Common myeloid progenitor, CD34-positive (primary cell): ENCODE measurements around the gene NUAK2.

ENCODE experiments used
- CTCF ChIA-PET: fragments of 350-600 bp; sonication (Branson Sonifier 250); formaldehyde crosslinking; loops from one replicate; lab custom pipeline; 2021; ENCODE audit warnings: antibody characterized with exemption; lab: Charles Lee
- POLR2A ChIA-PET: fragments of 350-600 bp; sonication (Branson Sonifier 250); formaldehyde crosslinking; loops from one replicate; lab custom pipeline; 2021; ENCODE audit warnings: antibody characterized with exemption; lab: Charles Lee
- DNase-seq, 3 donors: peaks; one replicate each; pipeline versions ENCODE4 v3.0.0 to v3.0.0-alpha.2; 2013
- H3K27ac ChIP-seq, 2 experiments: 1 replicate in 1 of 2; 2 replicates in 1 of 2; pipeline ENCODE4 v1.7.0; 2013; ENCODE audit warnings: inconsistent platforms in 2 of 2, low read length in 2 of 2, mild to moderate bottlenecking in 2 of 2, low read depth in 1 of 2, moderate library complexity in 1 of 2; ENCODE audit not compliant: severe bottlenecking in 2 of 2, insufficient read depth in 1 of 2, poor library complexity in 1 of 2
- H3K27me3 ChIP-seq, 5 experiments: replicated peaks in 2 of 5; 1 replicate in 3 of 5; 2 replicates in 2 of 5; pipeline versions ENCODE4 v1.6.1 to v1.7.0; 2013; ENCODE audit warnings: low read length in 4 of 5, mild to moderate bottlenecking in 2 of 5, moderate library complexity in 2 of 5, inconsistent platforms in 1 of 5; ENCODE audit not compliant: insufficient read depth in 5 of 5, control insufficient read depth in 4 of 5
- H3K36me3 ChIP-seq, 4 experiments: 1 replicate in 2 of 4; 2 replicates in 2 of 4; pipeline versions ENCODE4 v1.6.1 to v1.7.0; 2013; ENCODE audit warnings: low read length in 3 of 4, control low read depth in 1 of 4, mild to moderate bottlenecking in 1 of 4; ENCODE audit not compliant: control insufficient read depth in 4 of 4, insufficient read depth in 4 of 4
- H3K4me1 ChIP-seq, 4 experiments: 1 replicate in 3 of 4; 2 replicates in 1 of 4; pipeline versions ENCODE4 v1.6.1 to v1.7.1; 2013; ENCODE audit warnings: low read length in 3 of 4, mild to moderate bottlenecking in 3 of 4, control low read depth in 1 of 4, inconsistent platforms in 1 of 4, moderate library complexity in 1 of 4; ENCODE audit not compliant: control insufficient read depth in 4 of 4, insufficient read depth in 4 of 4; ENCODE audit errors: control extremely low read depth in 1 of 4
- H3K4me3 ChIP-seq, 7 experiments: 1 replicate in 4 of 7; 2 replicates in 3 of 7; pipeline versions ENCODE4 v1.5.1 to v1.7.0; 2013; ENCODE audit warnings: mild to moderate bottlenecking in 7 of 7, low read length in 6 of 7, moderate library complexity in 6 of 7, inconsistent platforms in 2 of 7, low read depth in 2 of 7, control low read depth in 1 of 7; ENCODE audit not compliant: insufficient read depth in 4 of 7, control insufficient read depth in 1 of 7; ENCODE audit errors: extremely low read depth in 1 of 7
- H3K9me3 ChIP-seq, 5 experiments: 1 replicate in 4 of 5; 2 replicates in 1 of 5; pipeline versions ENCODE4 v1.6.1 to v1.7.1; 2013; ENCODE audit warnings: low read length in 4 of 5, mild to moderate bottlenecking in 2 of 5, inconsistent platforms in 1 of 5, low read depth in 1 of 5, moderate library complexity in 1 of 5; ENCODE audit not compliant: control insufficient read depth in 4 of 5, insufficient read depth in 2 of 5; ENCODE audit errors: control extremely low read depth in 1 of 5
- WGBS: methylation state at CpG from one replicate; pipeline ENCODE4 v1.1.5; 2013; ENCODE audit not compliant: insufficient coverage; 5-methylcytosine and 5-hydroxymethylcytosine counted together

Gene NUAK2

DNA sequence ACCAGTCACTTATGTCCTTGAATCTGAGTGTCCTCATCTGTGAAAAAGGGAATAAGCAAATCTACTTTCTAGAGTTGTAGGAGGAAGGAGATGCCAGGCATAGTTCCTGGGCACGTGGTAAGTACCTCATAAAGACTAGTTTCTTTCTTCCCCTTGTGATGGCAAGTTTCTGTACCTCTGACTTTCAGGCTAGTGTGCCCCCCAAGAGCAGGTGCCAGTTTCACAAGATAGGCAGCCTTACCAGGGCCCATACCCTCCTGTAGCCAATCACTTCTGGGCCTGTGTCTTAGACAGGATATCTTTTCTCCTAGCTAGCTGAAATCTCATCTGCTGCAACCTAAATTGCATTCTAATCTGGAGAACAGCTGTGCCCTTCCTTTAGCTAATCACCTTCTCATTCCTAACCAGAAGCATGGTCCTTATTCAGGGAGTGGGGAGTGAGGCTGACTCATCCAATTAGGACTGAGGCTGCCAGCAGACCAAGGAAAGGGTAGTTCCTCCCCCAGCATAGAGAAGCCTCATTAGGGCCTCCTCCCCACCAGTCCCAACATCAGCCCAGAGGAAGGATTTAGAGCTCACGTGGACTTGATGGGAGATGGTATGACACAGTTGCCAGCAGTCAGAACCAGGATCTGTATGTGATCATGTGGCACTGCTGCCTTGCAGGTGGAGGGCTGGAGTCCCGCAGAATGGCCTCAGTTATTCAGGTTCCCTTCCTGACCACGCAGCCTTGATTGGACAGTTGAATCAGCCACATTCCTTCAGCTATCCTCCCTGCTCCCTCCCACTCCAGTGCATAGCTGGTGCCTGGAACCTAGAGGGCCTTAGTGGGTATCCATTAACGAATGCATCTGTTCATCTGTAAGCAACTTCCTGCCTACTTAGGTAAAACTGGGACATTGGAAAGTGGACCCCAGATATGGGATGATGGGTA lies 27.3 kb upstream of the NUAK2 start:
- POLR2A ChIA-PET = interaction anchor here (0.8 kb wide), 1 partner anchor 9 kb away, joined by 3 read pairs; no protein-coding TSS in a partner anchor
- DNase-seq = no peak
- no peak overlapping the region for H3K4me3 ChIP-seq
- CTCF ChIA-PET = interaction anchor here (0.6 to 4.0 kb wide), 12 partner anchors 9 to 175 kb away, joined by 3 to 33 read pairs (median 6); no protein-coding TSS in a partner anchor
- H3K27ac ChIP-seq = no peak overlapping the region
- peaks cover 0 to 11% (median 4%) of the 10 kb centered on the region in 4 experiments for H3K4me1 ChIP-seq
- 64% methylated on average over 4 of the region's 5 CpGs for WGBS
- no peaks in the 10 kb centered on the region for H3K9me3 ChIP-seq
- peaks cover 0 to 28% (median 18%) of the 10 kb centered on the region in 5 experiments for H3K27me3 ChIP-seq
- H3K36me3 ChIP-seq = no peaks in the 10 kb centered on the region

DNA sequence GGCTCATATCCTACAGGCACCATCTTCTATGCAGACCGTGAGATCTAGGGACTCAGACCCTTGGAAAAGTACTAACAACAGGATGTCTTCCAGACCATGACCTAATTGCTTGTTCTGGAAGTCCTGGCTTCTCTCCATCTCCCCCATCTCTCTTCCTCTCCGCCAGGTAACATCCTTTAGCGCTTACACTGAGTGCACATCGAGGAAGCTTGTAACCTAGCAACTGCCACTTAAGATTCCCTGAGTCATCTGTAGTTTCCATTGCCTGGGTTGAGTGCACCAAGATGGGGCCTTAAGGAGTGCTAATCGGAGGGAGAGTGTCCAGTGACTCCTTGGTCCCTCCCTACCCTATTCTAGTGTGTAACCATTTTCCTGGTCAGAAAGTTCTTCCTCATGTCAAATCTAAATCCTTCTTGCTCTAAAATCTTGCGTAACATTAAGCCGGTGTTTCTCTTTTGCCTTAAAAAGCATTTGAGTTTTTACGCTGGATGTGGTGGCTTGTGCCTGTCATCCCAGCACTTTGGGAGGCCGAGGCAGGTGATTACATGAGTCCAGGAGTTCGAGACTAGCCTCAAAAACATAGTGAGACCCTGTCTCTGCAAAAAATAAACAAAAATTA lies 25.5 kb upstream of the NUAK2 start:
- DNase-seq = peak in 2 of 3 donors; percentile 33 to 44
- Histone ChIP-seq H3K27me3 (peaks cover 0 to 46% (median 35%) of the 10 kb centered on the region in 5 experiments), H3K4me1 (peaks cover 0 to 22% (median 16%) of the 10 kb centered on the region in 4 experiments), H3K4me3 (no peak overlapping the region), H3K36me3 (no peaks in the 10 kb centered on the region), H3K27ac (no peak overlapping the region), H3K9me3 (no peaks in the 10 kb centered on the region)
- ChIA-PET CTCF (interaction anchor here (0.6 to 2.1 kb wide), 3 partner anchors 10 to 74 kb away, joined by 3 to 13 read pairs (median 4); no protein-coding TSS in a partner anchor), POLR2A (no interaction called here)
- WGBS = 45% methylated on average over 4 of the region's 10 CpGs

DNA sequence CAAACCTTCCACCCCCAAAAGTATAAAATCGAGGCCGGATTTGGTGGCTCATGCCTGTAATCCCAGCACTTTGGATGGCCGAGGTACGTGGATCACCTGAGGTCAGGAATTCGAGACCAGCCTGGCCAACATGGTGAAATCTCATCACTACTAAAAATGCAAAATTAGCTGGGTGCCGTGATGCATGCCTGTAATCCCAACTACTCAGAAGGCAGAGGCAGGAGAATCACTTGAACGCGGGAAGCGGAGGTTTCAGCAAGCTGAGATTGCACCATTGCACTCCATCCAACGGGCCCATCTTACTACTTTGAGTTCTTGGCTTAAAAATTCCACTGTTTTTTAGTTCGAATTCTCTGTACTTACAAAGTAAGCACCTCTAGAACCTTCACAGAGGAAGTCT lies 24.2 kb upstream of the NUAK2 start:
- CTCF ChIA-PET = interaction anchor here (0.8 to 2.1 kb wide), 4 partner anchors 9 to 73 kb away, joined by 3 to 13 read pairs (median 4); no protein-coding TSS in a partner anchor
- Histone ChIP-seq H3K4me3 (no peak overlapping the region), H3K36me3 (no peaks in the 10 kb centered on the region), H3K4me1 (peaks cover 0 to 22% (median 16%) of the 10 kb centered on the region in 4 experiments), H3K9me3 (no peaks in the 10 kb centered on the region), H3K27ac (no peak overlapping the region), H3K27me3 (peaks cover 0 to 49% (median 37%) of the 10 kb centered on the region in 5 experiments)
- no peak for DNase-seq
- 89% methylated on average over 11 of the region's 11 CpGs for WGBS
- POLR2A ChIA-PET = no interaction called here

DNA sequence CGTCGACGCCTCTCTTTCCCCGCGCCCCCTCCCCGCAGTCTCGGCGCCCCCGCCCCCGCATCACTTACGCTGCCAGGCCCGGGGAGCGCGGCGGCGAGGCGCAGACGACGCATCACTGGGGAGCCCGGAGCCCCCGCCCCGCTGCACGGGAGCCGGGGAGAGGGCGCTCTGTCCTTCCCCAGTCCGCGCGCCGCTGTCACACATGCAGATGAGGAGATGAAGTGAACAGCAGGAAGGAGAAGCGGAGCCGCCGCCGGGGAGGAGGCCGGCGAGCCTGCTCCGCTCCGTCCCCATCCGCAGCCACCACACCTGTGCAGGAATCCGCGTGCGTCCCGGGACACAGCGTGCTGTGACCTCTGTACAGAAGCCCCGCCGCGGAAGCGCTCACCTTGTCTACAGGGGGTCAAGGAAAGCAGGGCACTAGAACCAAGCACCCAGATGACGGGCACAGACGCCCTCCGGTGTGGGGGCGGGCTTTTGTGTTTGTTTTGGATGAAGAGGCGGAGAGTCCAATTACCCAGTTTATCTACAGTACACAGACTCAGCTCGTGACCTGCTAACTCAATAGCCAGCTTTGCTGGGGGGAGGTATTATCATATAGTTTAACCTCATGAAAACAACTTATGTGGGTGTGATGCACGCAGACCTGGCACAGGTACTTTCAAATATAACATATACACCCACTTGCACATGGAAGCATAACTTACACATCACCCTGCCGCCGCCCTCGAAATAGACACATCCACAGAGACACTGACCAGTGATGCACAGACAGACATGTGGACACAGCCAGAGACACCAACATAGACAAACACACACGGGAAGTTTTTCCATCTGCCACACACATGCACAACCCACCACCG lies 22.8 kb upstream of the NUAK2 start:
- CTCF ChIA-PET = interaction anchor here (1.3 to 1.6 kb wide), 3 partner anchors 10 to 72 kb away, joined by 3 to 7 read pairs (median 3); no protein-coding TSS in a partner anchor
- WGBS = 11% methylated on average over 46 of the region's 59 CpGs
- no peaks in the 10 kb centered on the region for H3K9me3 ChIP-seq
- DNase-seq = peak; percentile 27 to 71 (median 61)
- H3K4me1 ChIP-seq = peaks cover 0 to 22% (median 16%) of the 10 kb centered on the region in 4 experiments
- H3K27ac ChIP-seq = no peak overlapping the region
- H3K36me3 ChIP-seq = no peaks in the 10 kb centered on the region
- peak overlapping the region in 6 of 7 experiments; percentile 7 to 64 (median 40) for H3K4me3 ChIP-seq
- POLR2A ChIA-PET = no interaction called here
- H3K27me3 ChIP-seq = peaks cover 0 to 49% (median 37%) of the 10 kb centered on the region in 5 experiments

DNA sequence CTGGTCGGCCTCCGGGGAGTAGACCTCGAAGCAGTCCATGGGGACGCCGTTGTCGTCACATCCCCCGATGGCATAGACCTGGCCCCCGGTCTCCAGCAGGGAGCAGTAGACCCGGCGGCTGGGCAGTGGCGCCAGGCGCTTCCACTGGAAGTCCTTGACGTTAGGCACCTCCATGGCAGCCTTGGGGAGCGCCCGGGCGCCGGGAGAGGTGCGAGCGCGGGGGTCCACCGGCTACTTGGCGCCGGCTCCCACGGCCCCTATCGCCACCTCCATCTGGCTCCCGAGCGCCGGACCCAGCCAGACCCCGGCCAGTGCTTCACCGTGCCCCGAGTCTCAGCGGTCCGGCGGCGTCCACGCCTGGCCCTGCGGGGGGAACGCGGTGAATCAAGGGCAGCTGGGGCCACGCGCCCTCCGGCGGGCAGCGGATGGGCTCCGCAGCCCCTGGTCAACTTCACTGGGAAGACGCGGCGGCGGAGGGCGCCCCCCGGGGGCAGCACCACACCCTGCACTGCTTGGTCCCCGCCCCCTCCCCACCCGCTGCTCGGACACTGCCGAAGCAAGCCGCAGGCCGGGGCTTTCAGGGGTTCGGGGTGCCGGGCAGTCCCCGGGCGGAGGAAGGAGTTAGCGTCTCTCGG lies 22.0 kb upstream of the NUAK2 start:
- DNase-seq = peak; percentile 34 to 65 (median 50)
- Histone ChIP-seq H3K4me3 (peak overlapping the region in 6 of 7 experiments; percentile 19 to 64 (median 24)), H3K9me3 (no peaks in the 10 kb centered on the region), H3K4me1 (peaks cover 0 to 19% (median 15%) of the 10 kb centered on the region in 4 experiments), H3K27me3 (peaks cover 0 to 49% (median 37%) of the 10 kb centered on the region in 5 experiments), H3K27ac (no peak overlapping the region), H3K36me3 (no peaks in the 10 kb centered on the region)
- 4% methylated on average over 55 of the region's 63 CpGs for WGBS
- POLR2A ChIA-PET = no interaction called here
- CTCF ChIA-PET = no interaction called here

DNA sequence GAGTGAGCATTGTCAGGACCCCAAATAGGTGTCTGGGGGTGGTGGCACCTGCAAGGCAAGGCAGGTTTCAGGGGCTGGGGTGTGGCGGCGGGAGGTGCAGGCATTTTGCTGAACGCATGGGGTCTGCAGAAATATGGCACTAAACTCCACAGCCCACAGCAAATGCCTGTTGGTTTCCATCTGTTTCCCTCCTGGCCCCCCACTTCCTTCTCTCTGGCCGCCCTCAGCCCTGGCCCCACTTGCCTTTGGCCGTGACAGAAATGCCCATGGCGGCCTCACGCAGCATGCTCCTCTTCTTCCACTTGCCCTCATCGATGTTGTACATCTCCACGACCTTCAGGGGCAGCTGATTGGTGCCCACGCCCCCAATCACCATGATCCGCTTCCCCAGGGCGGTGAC lies 21.4 kb upstream of the NUAK2 start:
- peak overlapping the region in 2 of 7 experiments; percentile 56 to 64 for H3K4me3 ChIP-seq
- ChIA-PET POLR2A (no interaction called here), CTCF (no interaction called here)
- 28% methylated on average over 12 of the region's 12 CpGs for WGBS
- peaks cover 0 to 19% (median 15%) of the 10 kb centered on the region in 4 experiments for H3K4me1 ChIP-seq
- no peaks in the 10 kb centered on the region for H3K36me3 ChIP-seq
- peaks cover 0 to 49% (median 36%) of the 10 kb centered on the region in 5 experiments for H3K27me3 ChIP-seq
- H3K9me3 ChIP-seq = no peaks in the 10 kb centered on the region
- peak in 2 of 3 donors; percentile 59 to 73 for DNase-seq
- no peak overlapping the region for H3K27ac ChIP-seq
